ENCODE data around the gene DNASE1L3.

DNA sequence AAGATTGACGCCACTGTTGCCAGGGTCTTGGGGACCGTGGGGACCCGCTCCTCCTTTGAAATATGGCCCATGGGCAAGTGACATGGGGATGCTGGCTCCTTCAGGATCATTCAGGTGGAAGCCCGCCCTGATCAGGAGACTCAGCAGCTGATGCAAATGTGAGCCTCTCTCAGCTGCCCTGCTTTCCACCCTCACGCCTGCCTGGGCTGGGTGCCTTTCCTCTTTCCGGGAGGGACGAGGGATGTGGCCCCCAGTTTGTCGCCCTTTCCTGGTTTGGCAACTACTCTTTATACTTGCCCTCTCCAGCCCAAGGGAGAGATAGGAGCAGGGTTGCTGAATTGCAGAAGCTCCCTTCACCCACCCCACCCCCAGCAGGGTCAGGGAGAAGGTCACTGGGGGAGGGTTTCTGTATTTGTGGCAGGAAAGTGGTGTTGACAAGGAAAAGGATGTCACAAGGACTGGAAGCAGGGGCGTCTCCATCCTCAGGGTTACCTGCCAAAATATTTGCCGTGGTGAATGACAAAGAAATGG lies 21.8 kb downstream of the DNASE1L3 start:
- TF ChIP-seq, protein P1, sequence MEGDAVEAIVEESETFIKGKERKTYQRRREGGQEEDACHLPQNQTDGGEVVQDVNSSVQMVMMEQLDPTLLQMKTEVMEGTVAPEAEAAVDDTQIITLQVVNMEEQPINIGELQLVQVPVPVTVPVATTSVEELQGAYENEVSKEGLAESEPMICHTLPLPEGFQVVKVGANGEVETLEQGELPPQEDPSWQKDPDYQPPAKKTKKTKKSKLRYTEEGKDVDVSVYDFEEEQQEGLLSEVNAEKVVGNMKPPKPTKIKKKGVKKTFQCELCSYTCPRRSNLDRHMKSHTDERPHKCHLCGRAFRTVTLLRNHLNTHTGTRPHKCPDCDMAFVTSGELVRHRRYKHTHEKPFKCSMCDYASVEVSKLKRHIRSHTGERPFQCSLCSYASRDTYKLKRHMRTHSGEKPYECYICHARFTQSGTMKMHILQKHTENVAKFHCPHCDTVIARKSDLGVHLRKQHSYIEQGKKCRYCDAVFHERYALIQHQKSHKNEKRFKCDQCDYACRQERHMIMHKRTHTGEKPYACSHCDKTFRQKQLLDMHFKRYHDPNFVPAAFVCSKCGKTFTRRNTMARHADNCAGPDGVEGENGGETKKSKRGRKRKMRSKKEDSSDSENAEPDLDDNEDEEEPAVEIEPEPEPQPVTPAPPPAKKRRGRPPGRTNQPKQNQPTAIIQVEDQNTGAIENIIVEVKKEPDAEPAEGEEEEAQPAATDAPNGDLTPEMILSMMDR (conservative IDR thresholded peaks at IDR 0.05 in 1 of 2, IDR thresholded peaks at IDR 0.05 in 1 of 2; ENCODE audit: low read depth in 1 of 2, low read length in 2 of 2) = no peak
- TF ChIP-seq EZH2 (IDR thresholded peaks at IDR 0.05; ENCODE audit: low read length, missing control alignments) = no peak

Measured in fibroblast of lung (primary cell).